ENCODE results near the gene RARG.

The RARG gene

GRCh38 chr12:53244337-53244736, 12.3 kb upstream of the RARG start:
- no peak for DNase-seq (ENCODE audit: low read depth in 2 of 2)

GRCh38 chr12:53241623-53242412, 9.8 kb upstream of the RARG start:
- no peak for DNase-seq (ENCODE audit: low read depth in 2 of 2)

DNA sequence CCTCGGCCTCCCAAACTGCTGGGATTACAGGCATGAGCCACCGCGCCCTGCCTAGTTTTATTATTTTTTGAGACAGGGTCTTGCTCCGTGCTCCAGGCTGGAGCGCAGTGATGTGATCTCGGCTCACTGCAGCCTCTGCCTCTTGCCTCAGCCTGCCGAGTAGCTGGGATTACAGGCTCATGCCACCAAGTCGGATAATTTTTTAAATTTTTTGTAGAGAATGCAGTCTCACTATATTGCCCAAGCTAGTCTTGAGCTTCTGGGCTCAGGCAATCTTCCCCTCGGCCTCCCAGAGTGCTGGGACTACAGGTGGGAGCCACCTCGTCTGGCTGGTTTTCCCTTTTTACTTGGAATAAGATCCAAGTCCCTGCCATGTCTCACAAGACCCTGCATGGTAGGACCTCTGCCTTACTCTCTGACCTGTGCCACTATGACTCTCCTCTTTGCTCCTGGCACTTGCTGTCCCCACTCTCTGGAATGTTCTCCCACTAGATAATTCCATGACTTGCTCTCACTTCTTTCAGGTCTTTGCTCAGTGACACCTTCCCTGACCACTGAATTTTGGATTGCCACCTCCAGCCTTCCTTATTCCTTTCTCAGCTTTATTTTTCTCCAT, 7.7 kb upstream of the RARG start:
- no peak for DNase-seq (ENCODE audit: low read depth in 2 of 2)

DNA sequence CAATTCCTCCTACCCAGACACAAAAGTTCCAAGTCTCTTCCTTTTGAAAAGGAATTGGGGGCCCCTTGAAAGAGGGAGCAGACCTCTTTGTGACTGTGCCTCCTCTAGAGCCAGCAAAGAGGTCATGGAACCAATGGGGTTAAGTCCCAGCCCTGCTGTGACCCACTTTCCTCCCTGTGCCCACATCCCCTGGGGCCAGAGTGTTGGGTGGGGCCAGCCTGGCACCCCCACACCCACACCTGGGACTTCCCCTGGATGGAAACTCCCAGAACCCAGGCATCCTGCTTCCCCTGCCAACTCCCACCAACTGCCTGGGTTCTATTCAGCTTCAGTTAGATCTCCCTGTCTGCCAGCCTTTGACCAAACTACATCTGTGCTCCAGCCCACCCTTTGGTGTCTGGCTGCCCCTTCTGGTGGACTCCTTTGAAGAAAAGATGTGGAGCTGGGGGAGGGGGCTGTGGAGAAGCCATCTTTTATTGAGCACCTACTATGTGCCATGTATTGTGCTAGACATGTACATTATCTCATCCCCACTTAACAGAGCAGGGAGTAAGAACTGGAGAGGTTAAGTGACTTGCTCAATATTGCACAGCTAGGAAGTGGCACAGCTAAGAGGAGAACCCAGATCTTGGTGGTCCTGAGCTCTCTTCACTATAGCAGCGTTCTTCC, 4.6 kb upstream of the RARG start:
- no peak for DNase-seq (ENCODE audit: low read depth in 2 of 2)

DNA sequence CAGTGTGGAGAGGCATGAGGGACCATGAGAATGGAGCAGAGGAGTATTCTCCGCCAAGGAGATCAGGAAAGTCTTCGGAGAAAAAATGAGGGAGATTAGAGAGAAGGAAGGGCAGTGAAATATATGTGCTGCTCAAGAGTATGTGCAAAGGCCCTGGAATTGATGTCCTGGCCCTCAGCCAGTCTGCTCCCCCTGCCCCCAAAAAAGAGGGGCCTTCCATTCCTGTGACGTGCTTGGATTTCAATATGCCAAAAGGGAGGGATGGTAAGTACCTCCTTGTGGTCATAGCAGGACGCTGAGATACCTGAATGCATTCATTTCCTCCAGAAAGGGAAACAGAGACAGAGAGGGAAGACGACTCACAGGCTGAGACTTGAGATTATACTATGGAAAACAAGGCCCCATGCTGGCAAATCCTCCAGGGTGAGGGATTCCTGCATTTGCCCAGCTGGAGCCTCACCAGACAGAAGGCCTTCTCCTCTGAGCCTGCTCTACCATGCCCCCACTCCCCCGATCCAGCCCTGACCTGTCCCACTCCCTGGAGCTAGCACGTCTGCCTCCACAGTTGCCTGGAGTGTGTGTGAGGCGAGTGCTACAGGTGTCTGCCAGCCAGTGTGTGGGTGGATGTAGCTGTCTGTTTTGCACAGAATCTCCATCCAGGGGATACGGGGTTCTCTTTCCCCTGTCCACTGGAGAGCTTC, 3.9 kb upstream of the RARG start:
- no peak for DNase-seq (ENCODE audit: low read depth in 2 of 2)

DNA sequence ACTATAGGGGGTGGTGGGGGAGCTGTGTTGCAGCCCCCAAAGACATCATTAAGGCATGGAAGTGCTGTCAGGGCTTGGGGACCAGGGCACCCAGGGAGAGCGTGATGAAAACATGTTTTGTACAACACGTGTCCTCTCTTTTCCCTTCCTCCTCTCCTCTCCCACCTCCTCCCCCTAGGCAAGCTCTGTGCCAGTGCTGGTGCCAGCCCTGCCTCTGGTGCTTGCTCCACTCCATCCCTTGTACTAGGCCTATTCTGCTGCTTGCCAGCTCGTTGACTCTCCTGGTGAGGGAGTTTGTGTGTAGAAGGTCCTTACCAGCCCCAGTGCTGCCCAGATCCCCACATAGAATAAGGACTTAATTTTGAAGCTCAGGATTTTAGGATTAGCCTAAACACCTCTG, 3.2 kb upstream of the RARG start:
- DNase-seq (ENCODE audit: low read depth in 2 of 2), result no peak

- DNase-seq (ENCODE audit: low read depth in 2 of 2), result no peak
These were observed 2.4 kb upstream of the RARG start for GRCh38 chr12:53234271-53234914.

GRCh38 chr12:53233671-53234121, 1.7 kb upstream of the RARG start:
- no peak for DNase-seq (ENCODE audit: low read depth in 2 of 2)

DNA sequence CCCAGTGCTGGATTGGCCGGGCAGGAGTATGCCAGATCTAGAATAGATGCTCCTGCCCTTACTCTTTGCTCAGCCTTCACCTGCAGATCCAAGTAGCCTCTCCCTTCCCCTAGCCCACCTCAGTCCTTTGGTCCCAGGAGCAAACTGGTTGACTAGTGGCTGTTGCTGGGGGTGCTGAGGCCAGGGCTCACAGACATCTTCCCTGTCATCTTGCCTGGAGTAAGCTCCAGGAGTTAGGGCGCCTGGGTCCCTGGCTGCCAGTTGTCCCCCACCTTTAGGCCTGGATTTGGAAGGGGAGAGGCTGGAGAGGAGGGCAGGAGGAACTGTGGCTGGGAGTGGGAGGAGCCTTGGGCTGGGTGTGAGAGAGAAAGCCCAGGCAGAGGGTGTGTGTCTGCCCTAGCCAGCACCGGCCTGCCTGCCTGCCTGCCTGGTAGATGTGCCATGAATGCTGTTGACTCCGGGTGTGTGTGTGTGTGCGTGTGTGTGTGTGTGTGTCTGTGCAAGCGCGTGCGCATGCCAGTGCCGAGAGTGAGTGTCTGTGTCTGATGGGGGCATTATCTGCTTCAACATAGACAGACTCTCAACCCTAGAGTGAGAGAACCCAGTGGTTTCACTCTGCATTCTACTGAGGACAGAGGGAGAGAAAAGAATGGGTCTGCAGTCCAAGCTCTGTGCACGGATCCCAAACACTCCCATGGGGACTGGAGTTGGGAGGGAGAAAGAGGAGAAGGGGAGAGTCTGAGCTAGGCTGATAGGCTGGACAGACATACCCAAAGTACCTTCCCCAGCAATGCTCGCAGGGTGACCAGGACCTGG, 845 bp upstream of the RARG start:
- no peak for DNase-seq (ENCODE audit: low read depth in 2 of 2)

DNA sequence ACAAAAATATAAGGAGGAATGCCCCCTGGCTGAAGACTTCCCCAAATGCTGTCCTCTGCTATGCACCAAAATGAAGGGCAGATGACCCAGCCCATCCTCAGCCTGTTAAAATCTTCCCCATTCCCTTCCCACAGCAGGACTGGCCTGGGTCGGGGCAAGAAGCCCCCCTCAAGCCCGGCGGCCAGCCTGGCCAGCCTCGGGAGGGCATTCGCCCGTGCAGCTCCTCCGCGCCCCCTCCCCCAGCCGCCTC, 413 bp downstream of the RARG start:
- no peak for DNase-seq (ENCODE audit: low read depth in 2 of 2)

DNA sequence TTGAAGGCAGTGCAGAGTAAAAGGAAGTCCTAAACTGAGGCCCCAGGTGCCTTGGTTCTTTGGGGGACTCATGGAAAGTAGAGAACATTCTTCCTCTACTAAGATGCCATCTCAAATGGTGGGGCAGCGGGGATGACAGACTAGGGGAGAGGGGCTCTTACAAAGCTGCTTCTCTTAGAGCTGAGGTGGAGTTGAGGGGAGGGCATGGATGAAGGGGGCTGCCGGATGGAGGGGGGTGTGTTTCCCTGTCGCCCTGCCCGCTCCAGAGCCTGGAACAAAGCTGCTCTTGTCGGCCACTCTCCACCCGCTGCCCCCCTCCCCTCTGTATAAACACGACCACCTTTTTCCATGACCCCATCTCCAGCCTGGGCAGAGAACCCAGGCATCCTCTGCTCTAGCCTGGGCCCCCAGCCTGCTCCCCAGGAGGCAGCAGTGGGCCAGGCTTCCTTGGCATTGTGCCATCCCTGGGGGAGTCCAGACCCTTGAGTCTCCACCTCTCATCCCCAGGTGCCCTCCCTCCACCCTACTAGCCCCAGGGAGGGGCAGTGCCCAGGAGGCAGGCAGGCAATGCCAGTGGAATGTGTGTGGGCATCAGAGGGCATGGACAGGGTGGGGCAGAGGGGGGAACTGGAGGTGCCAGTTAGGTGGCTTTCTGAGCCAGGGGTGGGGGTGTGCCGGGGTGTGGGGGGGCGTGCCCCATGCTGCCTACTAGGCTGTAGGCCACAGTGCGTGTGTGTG, 1.7 kb downstream of the RARG start:
- no peak for DNase-seq (ENCODE audit: low read depth in 2 of 2)

DNA sequence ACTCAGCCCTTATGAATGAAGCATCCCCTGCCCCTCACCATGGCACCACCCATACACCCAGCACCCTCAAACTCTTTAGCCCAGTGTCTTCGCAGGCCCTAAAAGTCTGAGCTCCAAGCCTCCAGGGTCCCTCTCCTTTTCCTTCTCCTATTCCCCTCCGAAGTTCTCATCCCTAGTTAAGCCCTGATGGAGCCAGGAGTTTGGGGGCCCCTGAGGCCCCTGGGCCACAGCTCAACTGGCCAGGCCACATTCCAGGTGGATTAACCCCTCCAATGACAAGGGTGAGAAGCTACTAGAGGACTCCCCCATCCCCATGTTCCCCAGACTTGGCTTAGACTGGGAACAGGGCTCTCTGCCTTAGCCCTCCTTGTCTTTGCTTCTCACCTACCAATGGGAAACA, 2.6 kb downstream of the RARG start:
- DNase-seq (ENCODE audit: low read depth in 2 of 2), result no peak

- no peak for DNase-seq (ENCODE audit: low read depth in 2 of 2)
These were observed 4.2 kb downstream of the RARG start for GRCh38 chr12:53227836-53228235.

DNA sequence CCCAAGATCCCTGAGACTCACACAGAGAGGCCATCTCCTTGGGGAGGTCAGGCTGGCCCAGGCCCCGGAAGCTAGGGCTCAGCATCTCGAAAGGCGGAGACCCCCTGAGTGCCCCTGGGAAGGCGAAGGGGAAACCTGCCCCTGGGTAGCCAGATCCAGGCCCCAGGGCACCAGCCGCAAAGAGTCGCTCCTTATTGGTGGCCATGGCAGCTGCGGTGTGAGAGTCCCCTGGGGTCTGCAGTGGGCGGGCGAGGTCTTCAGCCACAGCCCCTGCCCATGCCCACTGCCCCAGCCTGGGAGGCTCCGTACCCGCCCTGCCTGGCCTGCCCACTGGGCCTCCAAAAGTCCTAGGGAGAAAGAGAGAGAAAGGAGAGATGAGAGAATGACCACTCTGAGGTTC, 4.7 kb downstream of the RARG start:
- no peak for DNase-seq (ENCODE audit: low read depth in 2 of 2)

DNA sequence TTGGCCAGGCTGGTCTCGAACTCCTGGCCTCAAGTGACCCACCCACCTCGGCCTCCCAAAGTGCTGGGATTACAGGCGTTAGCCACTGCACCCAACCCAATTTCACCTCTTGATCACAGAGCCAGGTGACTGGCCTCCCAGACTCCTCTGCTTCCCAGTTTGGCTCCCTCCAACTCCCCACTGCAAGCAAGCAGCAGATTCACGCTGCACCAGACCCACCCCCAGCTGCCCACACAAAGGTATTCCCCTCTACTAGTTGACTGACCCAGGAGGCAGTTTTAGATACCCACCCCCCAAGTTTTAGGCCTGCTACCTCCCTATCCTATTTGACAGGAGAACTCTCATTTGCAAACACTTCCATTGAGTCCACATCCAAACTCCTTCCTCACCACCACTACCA, 5.2 kb downstream of the RARG start:
- no peak for DNase-seq (ENCODE audit: low read depth in 2 of 2)

DNA sequence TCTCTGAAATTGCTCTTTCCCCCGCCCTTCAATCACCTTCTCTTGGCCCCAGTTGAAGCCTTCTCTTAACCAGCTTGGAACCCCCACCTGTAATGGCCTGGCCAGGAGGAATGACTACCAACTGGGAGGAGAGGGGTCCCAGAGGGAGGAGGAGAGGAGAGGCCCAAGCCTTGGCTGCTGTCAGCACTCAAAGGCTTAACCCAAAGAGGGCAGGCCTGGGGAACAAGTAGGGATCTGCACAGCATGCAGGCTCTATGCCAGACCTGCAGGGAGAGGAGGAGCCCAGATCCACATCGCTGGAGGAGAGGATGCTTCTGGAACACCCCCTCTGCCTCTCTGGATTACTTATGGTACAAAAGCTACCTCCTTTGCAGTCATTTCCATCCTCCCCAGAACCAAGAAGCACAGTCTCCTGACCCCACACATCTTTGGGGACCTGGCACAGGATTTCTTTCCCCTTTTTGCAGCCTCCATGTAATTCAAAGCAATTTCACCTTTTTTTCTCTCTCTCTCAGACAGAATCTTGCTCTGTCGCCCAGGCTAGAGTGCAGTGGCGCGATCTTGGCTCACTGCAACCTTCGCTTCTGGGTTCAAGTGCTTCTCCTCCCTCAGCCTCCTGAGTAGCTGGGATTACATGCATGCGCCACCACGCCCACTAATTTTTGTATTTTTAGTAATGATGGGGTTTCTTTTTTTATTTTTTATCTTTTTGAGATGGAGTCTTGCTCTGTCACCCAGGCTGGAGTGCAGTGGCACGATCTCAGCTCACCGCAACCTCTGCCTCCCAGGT, 6.2 kb downstream of the RARG start:
- DNase-seq (ENCODE audit: low read depth in 2 of 2), result no peak

GRCh38 chr12:53224897-53225634, 6.9 kb downstream of the RARG start:
- DNase-seq (ENCODE audit: low read depth in 2 of 2), result no peak

GRCh38 chr12:53224061-53224896, 7.7 kb downstream of the RARG start:
- DNase-seq (ENCODE audit: low read depth in 2 of 2), result no peak
